ENCODE measurements around the gene SNRNP48. TPM values are rescaled to one million over a fixed set of nuclear protein-coding genes. Genes with fewer than 3 reads are reported as not detected.

The SNRNP48 gene
- total RNA-seq, 4 donors from 2014 or later = 10.2 to 39.7 (median 14.6) TPM

- intact Hi-C loops (cut with DNase I; ENCODE audit: low total_unique reads) = no loop called here
- Histone ChIP-seq H3K4me1 (no peaks in the 10 kb centered on the region), H3K27me3 (no peaks in the 10 kb centered on the region), H3K9me3 (no peaks in the 10 kb centered on the region), H3K36me3 (no peaks in the 10 kb centered on the region), H3K27ac (no peak overlapping the region), H3K4me3 (no peak overlapping the region)
- no peak for DNase-seq
- TF ChIP-seq CTCF (IDR thresholded peaks at IDR 0.05) (no peak), POLR2A (IDR thresholded peaks at IDR 0.05) (no peak)
Observed at GRCh38 chr6:7628479-7628878, 38.5 kb downstream of the SNRNP48 start.

GRCh38 chr6:7628909-7629308 is 38.9 kb downstream of the SNRNP48 start:
- H3K4me1 ChIP-seq = no peaks in the 10 kb centered on the region
- H3K27me3 ChIP-seq = no peaks in the 10 kb centered on the region
- DNase-seq = no peak
- H3K27ac ChIP-seq = no peak overlapping the region
- H3K4me3 ChIP-seq = no peak overlapping the region
- no peaks in the 10 kb centered on the region for H3K36me3 ChIP-seq
- intact Hi-C loops (cut with DNase I; ENCODE audit: low total_unique reads) = no loop called here
- no peaks in the 10 kb centered on the region for H3K9me3 ChIP-seq
- TF ChIP-seq POLR2A (IDR thresholded peaks at IDR 0.05) (no peak), CTCF (IDR thresholded peaks at IDR 0.05) (no peak)

- intact Hi-C loops (cut with DNase I; ENCODE audit: low total_unique reads) = no loop called here
- Histone ChIP-seq H3K27ac (no peak overlapping the region), H3K4me1 (no peaks in the 10 kb centered on the region), H3K36me3 (no peaks in the 10 kb centered on the region), H3K27me3 (no peaks in the 10 kb centered on the region), H3K9me3 (no peaks in the 10 kb centered on the region), H3K4me3 (no peak overlapping the region)
- TF ChIP-seq CTCF (IDR thresholded peaks at IDR 0.05) (no peak), POLR2A (IDR thresholded peaks at IDR 0.05) (no peak)
- no peak for DNase-seq
Observed at GRCh38 chr6:7629321-7629720, 39.3 kb downstream of the SNRNP48 start.

GRCh38 chr6:7630792-7631191 is 40.8 kb downstream of the SNRNP48 start:
- intact Hi-C loops (cut with DNase I; ENCODE audit: low total_unique reads) = no loop called here
- no peaks in the 10 kb centered on the region for H3K4me1 ChIP-seq
- H3K36me3 ChIP-seq = no peaks in the 10 kb centered on the region
- no peak overlapping the region for H3K27ac ChIP-seq
- H3K4me3 ChIP-seq = no peak overlapping the region
- no peaks in the 10 kb centered on the region for H3K27me3 ChIP-seq
- no peak for DNase-seq
- no peak for TF ChIP-seq CTCF (IDR thresholded peaks at IDR 0.05)
- TF ChIP-seq POLR2A (IDR thresholded peaks at IDR 0.05) = no peak
- H3K9me3 ChIP-seq = no peaks in the 10 kb centered on the region

- Histone ChIP-seq H3K27ac (no peak overlapping the region), H3K27me3 (no peaks in the 10 kb centered on the region), H3K4me3 (no peak overlapping the region), H3K9me3 (no peaks in the 10 kb centered on the region), H3K36me3 (no peaks in the 10 kb centered on the region), H3K4me1 (no peaks in the 10 kb centered on the region)
- no peak for DNase-seq
- TF ChIP-seq CTCF (IDR thresholded peaks at IDR 0.05) = no peak
- no peak for TF ChIP-seq POLR2A (IDR thresholded peaks at IDR 0.05)
- intact Hi-C loops (cut with DNase I; ENCODE audit: low total_unique reads) = no loop called here
Observed at GRCh38 chr6:7631466-7631865, 41.5 kb downstream of the SNRNP48 start.

Measured in uterus (tissue), 4 donors.